KMS-11 (cell line): ENCODE data around the gene WASF2.
A peak's percentile ranks its signal among the peaks of the same experiment; 100 is the strongest.

ENCODE experiments used
- H2AFZ ChIP-seq: fragments of 200-600 bp; sonication (generic); 2 replicates; pipeline ENCODE4 v1.6.1; 2016; ENCODE audit warnings: antibody characterized with exemption, mixed run types, low read depth
- H3K27ac ChIP-seq: fragments of 200-600 bp; sonication (generic); 2 replicates; pipeline ENCODE4 v1.6.1; 2016; ENCODE audit warnings: mild to moderate bottlenecking, mixed run types
- H3K27me3 ChIP-seq: fragments of 200-600 bp; sonication (generic); 2 replicates; pipeline ENCODE4 v1.6.1; 2017; ENCODE audit warnings: mild to moderate bottlenecking, low read depth, mixed run types, moderate library complexity; ENCODE audit not compliant: insufficient read depth
- H3K36me3 ChIP-seq: fragments of 200-600 bp; sonication (generic); 2 replicates; pipeline ENCODE4 v1.6.1; 2017; ENCODE audit warnings: mild to moderate bottlenecking, mixed run types; ENCODE audit not compliant: insufficient read depth
- H3K4me1 ChIP-seq: fragments of 200-600 bp; sonication (generic); 2 replicates; pipeline ENCODE4 v1.6.1; 2016; ENCODE audit warnings: mild to moderate bottlenecking, low read depth, mixed run types; ENCODE audit not compliant: poor library complexity, severe bottlenecking
- H3K4me2 ChIP-seq: fragments of 200-600 bp; sonication (generic); 2 replicates; pipeline ENCODE4 v1.7.0; 2016; ENCODE audit warnings: mild to moderate bottlenecking, mixed run types
- H3K4me3 ChIP-seq: fragments of 200-600 bp; sonication (generic); IDR thresholded peaks from 2 replicates; pipeline ENCODE4 v1.6.1; 2017; ENCODE audit warnings: low read depth, low read length, mixed read lengths; ENCODE audit not compliant: insufficient read depth
- H3K79me2 ChIP-seq: fragments of 200-600 bp; sonication (generic); 2 replicates; pipeline ENCODE4 v1.6.1; 2016; ENCODE audit warnings: low read depth, mixed run types; ENCODE audit not compliant: insufficient read depth
- H3K9ac ChIP-seq: fragments of 200-600 bp; sonication (generic); 2 replicates; pipeline ENCODE4 v1.6.1; 2016; ENCODE audit warnings: mild to moderate bottlenecking, mixed run types
- H4K20me1 ChIP-seq: fragments of 200-600 bp; sonication (generic); 2 replicates; pipeline ENCODE4 v1.6.1; 2016; ENCODE audit warnings: mild to moderate bottlenecking, mixed run types; ENCODE audit not compliant: insufficient read depth
- CTCF ChIP-seq: fragments of 200-600 bp; sonication (generic); conservative IDR thresholded peaks from 2 replicates; pipeline ENCODE4 v1.6.1; 2017; ENCODE audit warnings: low read depth, mild to moderate bottlenecking, antibody characterized with exemption, low read length, moderate library complexity, mixed read lengths

WASF2 gene

GRCh38 chr1:27356619-27357280 is 133.2 kb downstream of the WASF2 start:
- Histone ChIP-seq H3K36me3 (no peaks in the 10 kb centered on the region), H3K4me3 (no peak overlapping the region), H2AFZ (peak overlapping the region; percentile 79), H3K27ac (no peak overlapping the region), H3K9ac (no peak overlapping the region), H4K20me1 (no peaks in the 10 kb centered on the region), H3K4me1 (peaks cover 7% of the 10 kb centered on the region), H3K27me3 (no peaks in the 10 kb centered on the region), H3K79me2 (no peaks in the 10 kb centered on the region), H3K4me2 (peak overlapping the region; percentile 79; the same call in 1 of the 2 replicates)
- no peak for TF ChIP-seq CTCF

GRCh38 chr1:27356277-27356618 is 133.7 kb downstream of the WASF2 start:
- Histone ChIP-seq H3K4me3 (no peak overlapping the region), H3K36me3 (no peaks in the 10 kb centered on the region), H3K79me2 (no peaks in the 10 kb centered on the region), H3K27ac (no peak overlapping the region), H3K27me3 (no peaks in the 10 kb centered on the region), H2AFZ (no peak overlapping the region), H3K4me1 (peaks cover 7% of the 10 kb centered on the region), H3K4me2 (no peak overlapping the region), H4K20me1 (no peaks in the 10 kb centered on the region), H3K9ac (no peak overlapping the region)
- no peak for TF ChIP-seq CTCF

- H3K4me1 ChIP-seq: peaks cover 7% of the 10 kb centered on the region
- no peak overlapping the region for H3K9ac ChIP-seq
- no peaks in the 10 kb centered on the region for H3K79me2 ChIP-seq
- no peaks in the 10 kb centered on the region for H4K20me1 ChIP-seq
- H3K4me2 ChIP-seq: no peak overlapping the region
- TF ChIP-seq CTCF: no peak
- H3K4me3 ChIP-seq: no peak overlapping the region
- no peaks in the 10 kb centered on the region for H3K27me3 ChIP-seq
- no peak overlapping the region for H2AFZ ChIP-seq
- no peak overlapping the region for H3K27ac ChIP-seq
- no peaks in the 10 kb centered on the region for H3K36me3 ChIP-seq
Observed at GRCh38 chr1:27355683-27356082, 134.3 kb downstream of the WASF2 start.
